Activated naive CD8-positive, alpha-beta T cell treated with anti-CD3 and anti-CD28 coated beads, Interleukin-2, amount 10 ng/mL, durations not matched to agents 7 days and 5 days (primary cell): ENCODE measurements around the gene PI16. TPM values are rescaled to one million over a fixed set of nuclear protein-coding genes. Genes with fewer than 3 reads are reported as not detected.

Experiments
- ATAC-seq: fragments of 150-1000 bp; cut with Tn5 transposase; one replicate; pipeline ENCODE4 v1.10.0; 2021; ENCODE audit warnings: low read depth, moderate library complexity
- POLR2A ChIA-PET: fragments of 350-600 bp; sonication (Branson Sonifier 250); formaldehyde crosslinking; loops from one replicate; lab custom pipeline; 2021; ENCODE audit warnings: antibody characterized with exemption; lab: Charles Lee
- DNase-seq: peaks from one replicate; pipeline ENCODE4 v3.0.0; 2021
- H3K27ac Mint-ChIP-seq: one replicate; pipeline ENCODE4 v1.8.0; 2022; ENCODE audit warnings: mild to moderate bottlenecking, mixed read lengths
- H3K27me3 Mint-ChIP-seq: one replicate; pipeline ENCODE4 v1.8.0; 2022; ENCODE audit warnings: mild to moderate bottlenecking, moderate library complexity, mixed read lengths
- H3K36me3 Mint-ChIP-seq: one replicate; pipeline ENCODE4 v1.8.0; 2021; ENCODE audit warnings: mild to moderate bottlenecking, mixed read lengths
- H3K4me1 Mint-ChIP-seq: one replicate; pipeline ENCODE4 v1.8.0; 2021; ENCODE audit warnings: mixed read lengths
- H3K4me3 Mint-ChIP-seq: one replicate; pipeline ENCODE4 v1.8.0; 2022; ENCODE audit warnings: mild to moderate bottlenecking, moderate library complexity, mixed read lengths
- H3K9me3 Mint-ChIP-seq: one replicate; pipeline ENCODE4 v1.8.0; 2021; ENCODE audit warnings: mixed read lengths
- total RNA-seq, 2 experiments: library from RNA; stranded (reverse); gene quantifications; one replicate each; pipeline ENCODE4 v1.2.3, GENCODE V29; 2021

PI16 gene
- total RNA-seq, 2 experiments from 2014 or later = 0.37 to 0.86 TPM

DNA sequence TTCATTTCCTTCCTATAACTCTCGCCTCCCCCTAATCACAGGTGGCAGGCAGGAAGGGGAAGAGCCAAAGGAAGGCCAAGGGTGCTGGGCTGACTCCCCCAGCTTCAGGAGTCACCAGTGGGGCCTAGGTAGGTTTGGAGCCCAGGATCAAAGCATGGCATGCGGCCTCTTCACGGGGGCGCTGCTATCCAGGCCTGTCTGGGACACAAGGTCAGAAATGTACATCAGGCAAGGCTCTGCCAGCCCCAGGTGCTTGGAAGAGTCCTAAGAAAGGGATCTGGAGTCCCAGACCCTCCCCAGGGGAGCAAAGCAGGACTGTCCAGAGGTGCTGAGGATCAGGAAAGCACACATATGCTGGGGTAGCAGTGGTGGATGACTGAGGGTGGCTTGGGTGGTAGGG, 10.4 kb downstream of the PI16 start:
- DNase-seq (no peak), ATAC-seq (no peak)
- Mint-ChIP-seq H3K9me3 (no peaks in the 10 kb centered on the region), H3K4me3 (no peak overlapping the region), H3K4me1 (peaks cover 38% of the 10 kb centered on the region), H3K27me3 (no peaks in the 10 kb centered on the region), H3K36me3 (peaks cover 14% of the 10 kb centered on the region), H3K27ac (peak overlapping the region; percentile 59)
- POLR2A ChIA-PET = interaction anchor here (1.3 kb wide), 1 partner anchor 11 kb away, joined by 5 read pairs; no protein-coding TSS in a partner anchor

DNA sequence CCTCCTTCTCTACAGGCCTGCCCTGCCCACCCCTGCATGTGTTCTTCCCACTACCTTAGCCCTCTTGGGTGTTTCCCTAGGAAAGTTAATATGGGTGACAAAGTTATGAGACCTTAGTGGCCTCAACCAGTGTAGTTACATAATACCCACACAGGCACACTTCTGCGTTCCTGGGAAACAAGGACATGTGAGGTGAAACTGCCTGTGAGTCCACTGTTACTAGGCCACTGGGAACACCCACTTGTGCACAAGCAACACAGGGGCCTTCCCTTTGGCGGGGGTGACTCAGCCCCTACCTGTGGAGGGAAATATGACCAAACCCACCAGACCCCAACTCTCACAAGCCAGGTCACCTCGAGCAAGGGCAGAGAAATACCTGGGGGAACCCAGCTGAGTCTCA, 12.8 kb downstream of the PI16 start:
- Mint-ChIP-seq H3K4me1 (peaks cover 27% of the 10 kb centered on the region), H3K36me3 (peaks cover 17% of the 10 kb centered on the region), H3K9me3 (no peaks in the 10 kb centered on the region), H3K27ac (no peak overlapping the region), H3K27me3 (no peaks in the 10 kb centered on the region), H3K4me3 (no peak overlapping the region)
- POLR2A ChIA-PET = interaction anchor here (1.2 kb wide), 1 partner anchor 12 kb away, joined by 4 read pairs; no protein-coding TSS in a partner anchor
- ATAC-seq (no peak), DNase-seq (no peak)

DNA sequence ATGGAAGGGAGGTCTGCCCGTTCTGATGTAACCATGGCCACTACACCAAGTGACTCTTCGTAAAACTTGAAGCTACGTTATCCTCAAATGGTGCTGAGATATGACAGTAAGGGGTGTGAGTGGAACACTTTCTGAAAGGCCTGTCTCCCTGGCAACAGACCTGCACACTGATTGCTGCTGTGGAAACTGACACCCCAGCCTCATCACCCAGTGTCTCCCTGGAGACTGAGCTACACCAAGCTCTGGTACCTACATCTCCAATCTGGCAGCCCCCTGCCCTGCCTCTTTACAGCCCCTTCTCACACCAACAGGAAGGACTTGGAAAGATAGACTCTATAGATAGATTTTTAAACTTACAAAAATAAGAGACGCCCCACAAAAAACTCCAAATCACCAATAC, 13.2 kb downstream of the PI16 start:
- Mint-ChIP-seq H3K27me3 (no peaks in the 10 kb centered on the region), H3K4me1 (peaks cover 24% of the 10 kb centered on the region), H3K36me3 (peaks cover 21% of the 10 kb centered on the region), H3K4me3 (no peak overlapping the region), H3K27ac (no peak overlapping the region), H3K9me3 (no peaks in the 10 kb centered on the region)
- ATAC-seq = no peak
- POLR2A ChIA-PET = no interaction called here
- no peak for DNase-seq

DNA sequence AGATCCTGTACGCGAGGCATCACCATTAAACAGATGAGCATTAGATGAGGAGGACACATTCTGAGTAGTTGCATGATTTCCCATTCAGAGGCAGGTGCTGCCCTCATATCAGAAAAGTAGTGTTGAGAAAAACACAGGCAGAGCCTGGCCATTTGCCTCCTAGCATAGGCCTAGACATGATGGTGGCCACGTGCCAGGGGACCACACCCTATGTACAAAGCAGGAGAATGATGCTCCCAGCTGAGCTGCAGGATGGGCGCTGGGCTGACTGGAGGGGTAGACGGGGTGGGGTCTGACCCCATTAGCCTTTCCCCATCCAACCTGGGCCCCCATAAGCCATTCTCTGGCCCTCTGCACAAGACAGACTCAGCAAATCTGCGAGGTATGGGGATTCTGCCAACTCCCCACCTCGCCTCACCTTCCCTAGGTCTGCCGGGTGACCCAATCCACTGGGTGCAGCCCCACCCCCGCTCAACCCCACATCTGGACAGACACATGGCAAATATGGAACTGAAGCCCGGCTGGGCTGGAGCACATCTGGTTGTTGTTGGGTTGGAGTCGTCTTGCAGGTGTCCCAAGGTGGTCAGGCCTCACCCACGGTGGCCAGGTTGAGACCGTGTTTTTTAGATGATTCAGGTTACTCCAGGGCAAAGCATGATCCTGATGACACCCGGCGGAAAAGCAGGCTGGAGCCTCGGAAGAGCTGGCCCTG, 13.9 kb downstream of the PI16 start:
- Mint-ChIP-seq H3K9me3 (no peaks in the 10 kb centered on the region), H3K27ac (no peak overlapping the region), H3K4me1 (peaks cover 18% of the 10 kb centered on the region), H3K4me3 (no peak overlapping the region), H3K27me3 (no peaks in the 10 kb centered on the region), H3K36me3 (peaks cover 26% of the 10 kb centered on the region)
- ATAC-seq (no peak), DNase-seq (no peak)
- POLR2A ChIA-PET = no interaction called here

DNA sequence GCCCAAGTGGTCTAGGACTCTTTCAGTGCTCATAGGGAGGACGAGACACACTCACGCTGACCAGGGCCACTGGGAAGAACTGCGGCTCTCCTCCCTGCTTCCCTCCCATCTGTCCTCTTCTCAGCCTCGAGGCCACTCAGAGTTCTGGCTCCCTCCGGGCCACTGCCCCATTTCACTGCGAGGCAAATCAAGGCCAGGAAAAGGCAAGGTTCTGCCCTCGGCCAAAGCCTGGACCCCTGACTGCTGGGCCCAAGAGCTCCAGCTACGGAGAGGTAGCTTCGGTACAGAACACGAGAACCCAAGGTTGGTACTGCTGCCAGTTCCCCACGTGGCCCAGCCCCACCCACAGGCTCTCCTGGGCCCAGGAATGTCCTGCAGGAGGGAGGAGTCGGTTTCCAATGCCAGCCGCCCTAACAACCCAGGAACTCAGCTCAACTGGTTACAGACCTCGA, 14.7 kb downstream of the PI16 start:
- Mint-ChIP-seq H3K27me3 (no peaks in the 10 kb centered on the region), H3K4me1 (peaks cover 12% of the 10 kb centered on the region), H3K4me3 (no peak overlapping the region), H3K27ac (no peak overlapping the region), H3K9me3 (no peaks in the 10 kb centered on the region), H3K36me3 (peaks cover 26% of the 10 kb centered on the region)
- DNase-seq = no peak
- POLR2A ChIA-PET = interaction anchor here (0.5 kb wide), 1 partner anchor 43 kb away, joined by 3 read pairs; no protein-coding TSS in a partner anchor
- ATAC-seq = no peak

DNA sequence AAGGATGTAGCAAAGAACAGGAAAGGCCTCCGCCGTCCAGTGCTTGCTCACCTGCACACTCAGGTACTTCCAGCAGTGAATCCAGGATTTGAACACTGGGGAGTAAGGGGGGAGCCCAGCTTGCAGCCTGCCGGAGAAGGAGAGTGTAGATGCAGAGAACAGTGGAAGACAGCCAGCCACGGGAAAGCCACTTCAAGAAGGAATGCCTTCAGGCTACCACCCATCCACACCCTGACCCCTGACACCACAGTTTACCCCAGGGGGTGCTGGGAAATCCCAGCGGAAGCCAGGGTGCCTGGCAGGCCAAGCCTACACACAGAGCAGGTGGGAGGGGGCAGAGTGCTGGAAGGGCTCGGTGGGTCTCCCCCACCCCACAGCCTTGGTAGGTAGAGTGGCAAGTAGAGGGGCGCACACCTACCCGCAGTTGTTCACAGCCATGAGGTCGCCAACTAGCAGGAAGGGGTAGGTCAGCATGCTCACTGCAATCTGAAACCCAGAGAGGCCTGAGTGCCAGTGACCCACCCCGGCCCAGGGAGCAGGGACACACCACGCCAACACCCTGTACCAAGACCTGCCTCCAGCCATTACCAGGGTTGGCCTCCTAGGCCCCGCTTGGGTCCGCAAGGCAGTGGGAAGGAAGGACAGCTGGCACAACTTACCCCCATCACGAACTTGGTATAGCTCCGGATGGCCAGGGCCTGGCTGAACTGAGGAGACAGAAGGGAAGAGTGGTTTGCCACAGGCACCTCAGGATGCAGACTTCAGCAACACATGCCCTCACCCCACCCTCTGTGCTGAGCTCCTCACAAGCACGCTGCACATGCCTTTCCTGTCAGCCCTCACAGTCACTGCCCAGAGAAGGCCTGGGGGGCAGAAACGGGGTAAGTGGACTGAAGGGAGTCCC, 15.7 kb downstream of the PI16 start:
- Mint-ChIP-seq H3K27ac (no peak overlapping the region), H3K4me3 (no peak overlapping the region), H3K9me3 (no peaks in the 10 kb centered on the region), H3K36me3 (peaks cover 26% of the 10 kb centered on the region), H3K27me3 (no peaks in the 10 kb centered on the region), H3K4me1 (peaks cover 6% of the 10 kb centered on the region)
- POLR2A ChIA-PET = no interaction called here
- ATAC-seq (no peak), DNase-seq (no peak)

DNA sequence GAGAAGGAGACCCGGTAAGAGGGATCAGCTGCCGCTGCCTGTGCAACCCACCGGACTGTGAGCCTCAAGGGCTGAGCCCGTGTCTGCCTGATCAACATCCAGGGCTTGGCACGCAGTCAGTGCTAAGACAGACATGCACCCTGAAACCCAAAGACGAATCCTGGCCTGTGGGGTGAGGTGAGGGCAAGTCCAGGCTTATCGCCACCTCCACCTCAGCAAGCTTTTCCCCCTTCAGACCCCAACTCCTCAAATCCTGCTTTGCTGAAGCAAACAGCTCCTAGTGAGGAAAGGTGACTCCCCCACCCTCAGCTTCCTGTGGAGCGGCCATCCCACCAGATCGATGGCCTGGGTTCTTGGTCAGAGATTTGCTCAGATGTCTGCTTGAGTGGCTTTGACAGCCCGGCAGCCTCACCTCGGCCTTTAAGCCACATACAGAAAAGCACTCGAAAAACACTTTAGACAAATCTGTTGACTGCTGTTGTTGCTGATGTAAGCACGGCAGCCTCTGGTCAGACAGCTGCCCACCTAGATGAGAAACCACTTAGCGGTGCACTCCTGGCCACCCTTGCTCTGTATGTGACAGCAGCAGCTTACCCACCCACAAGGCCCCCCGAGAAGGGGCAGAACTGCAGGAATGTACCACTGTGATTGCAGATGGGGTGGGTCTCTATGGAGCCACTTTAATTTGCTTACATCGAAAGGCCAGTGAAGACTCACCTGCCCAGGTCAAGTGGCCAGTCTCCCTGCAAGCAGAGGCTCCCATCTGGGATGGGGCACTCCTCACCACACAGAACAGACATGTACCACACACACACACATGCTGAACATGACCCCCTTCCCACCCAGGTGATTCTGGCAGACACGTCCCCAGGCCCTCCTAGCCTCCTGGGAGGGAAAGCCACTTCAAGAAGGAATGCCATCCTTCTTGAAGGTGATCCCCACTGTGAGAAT, 16.6 kb downstream of the PI16 start:
- H3K36me3 Mint-ChIP-seq = peaks cover 24% of the 10 kb centered on the region
- no peaks in the 10 kb centered on the region for H3K9me3 Mint-ChIP-seq
- DNase-seq (no peak), ATAC-seq (no peak)
- POLR2A ChIA-PET = no interaction called here
- peaks cover 3% of the 10 kb centered on the region for H3K4me1 Mint-ChIP-seq
- H3K4me3 Mint-ChIP-seq = no peak overlapping the region
- H3K27ac Mint-ChIP-seq = no peak overlapping the region
- H3K27me3 Mint-ChIP-seq = no peaks in the 10 kb centered on the region

DNA sequence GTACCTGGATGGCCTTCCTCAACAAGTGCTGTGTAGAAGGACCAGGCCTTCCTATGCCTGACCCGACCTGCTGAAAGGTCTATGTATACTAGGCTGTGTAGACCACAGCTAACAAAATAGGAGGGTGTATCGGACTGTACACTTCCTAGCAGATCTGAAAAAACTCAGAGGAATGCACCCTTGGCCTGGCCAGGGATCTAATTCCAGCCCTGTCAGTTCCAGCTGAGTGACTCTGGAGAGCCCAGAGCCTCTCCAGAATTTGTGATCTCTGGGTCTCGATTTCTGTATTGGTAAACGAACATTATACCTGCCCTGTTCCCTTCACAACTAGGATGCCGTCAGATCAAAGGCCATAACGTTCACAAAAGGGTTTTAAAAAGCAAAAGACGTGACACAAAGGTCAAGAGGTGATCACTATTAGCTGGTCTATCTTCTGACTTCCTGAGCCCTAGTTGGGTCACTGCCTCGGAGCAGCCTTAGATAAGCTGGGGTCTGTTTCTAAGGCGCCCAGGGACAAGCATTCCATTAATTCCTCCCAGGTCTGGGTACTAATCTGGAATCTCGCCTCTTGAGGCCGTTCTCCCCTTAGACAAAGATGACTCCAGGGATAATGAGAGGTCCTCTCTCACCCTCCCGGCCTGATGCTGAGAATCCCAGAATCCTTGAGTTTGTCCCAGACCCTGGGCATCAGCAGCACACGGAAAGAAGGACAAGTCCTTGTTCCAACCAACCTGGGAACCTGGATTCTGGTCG, 17.6 kb downstream of the PI16 start:
- Mint-ChIP-seq H3K4me1 (peaks cover 3% of the 10 kb centered on the region), H3K36me3 (peaks cover 24% of the 10 kb centered on the region), H3K27me3 (no peaks in the 10 kb centered on the region), H3K4me3 (no peak overlapping the region), H3K27ac (peak overlapping the region; percentile 54), H3K9me3 (no peaks in the 10 kb centered on the region)
- POLR2A ChIA-PET = no interaction called here
- DNase-seq = no peak
- ATAC-seq = no peak

DNA sequence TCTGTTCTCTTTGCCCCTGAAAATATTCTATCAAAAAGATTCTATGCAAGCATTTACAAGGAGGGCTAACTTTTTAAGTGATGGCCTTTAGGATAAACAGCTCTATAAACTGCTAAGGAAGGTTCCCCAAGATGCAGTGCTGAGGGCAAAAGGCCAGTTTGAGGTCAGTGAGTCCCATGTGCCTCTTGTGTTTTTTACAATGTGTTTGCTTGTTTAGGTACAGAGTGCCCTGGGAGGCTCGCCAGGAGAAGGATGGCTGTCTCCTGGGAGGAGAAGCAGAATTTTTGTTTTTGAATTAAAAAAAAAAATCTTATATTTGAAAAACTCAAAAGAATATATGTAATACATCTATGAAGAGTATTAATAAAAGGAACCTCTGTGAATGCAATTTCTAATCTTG, 18.7 kb downstream of the PI16 start:
- DNase-seq (no peak), ATAC-seq (no peak)
- Mint-ChIP-seq H3K36me3 (peaks cover 24% of the 10 kb centered on the region), H3K9me3 (no peaks in the 10 kb centered on the region), H3K27ac (no peak overlapping the region), H3K4me3 (no peak overlapping the region), H3K27me3 (no peaks in the 10 kb centered on the region), H3K4me1 (peaks cover 3% of the 10 kb centered on the region)
- POLR2A ChIA-PET = no interaction called here

DNA sequence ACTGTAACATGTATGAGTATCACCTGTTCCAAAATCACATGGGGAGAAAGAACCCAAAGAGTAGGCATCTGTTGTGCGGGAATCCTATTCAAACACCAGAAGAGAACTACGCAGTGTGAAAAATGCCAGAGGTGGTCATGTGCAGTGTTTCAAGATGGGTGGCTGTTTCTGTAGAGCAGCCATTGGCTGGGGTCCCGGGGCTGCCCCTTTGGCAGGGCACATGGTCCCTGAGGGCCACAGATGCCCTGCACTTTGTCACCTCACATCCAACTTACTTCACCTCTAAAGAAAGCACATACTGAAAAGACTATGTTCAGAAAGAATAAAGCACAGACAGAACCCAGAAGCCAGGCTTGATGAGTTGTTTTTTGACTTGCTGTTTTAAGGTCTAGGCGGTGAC, 19.1 kb downstream of the PI16 start:
- Mint-ChIP-seq H3K27me3 (no peaks in the 10 kb centered on the region), H3K27ac (no peak overlapping the region), H3K4me1 (peaks cover 3% of the 10 kb centered on the region), H3K9me3 (no peaks in the 10 kb centered on the region), H3K36me3 (peaks cover 19% of the 10 kb centered on the region), H3K4me3 (no peak overlapping the region)
- no peak for ATAC-seq
- DNase-seq = no peak
- POLR2A ChIA-PET = no interaction called here

DNA sequence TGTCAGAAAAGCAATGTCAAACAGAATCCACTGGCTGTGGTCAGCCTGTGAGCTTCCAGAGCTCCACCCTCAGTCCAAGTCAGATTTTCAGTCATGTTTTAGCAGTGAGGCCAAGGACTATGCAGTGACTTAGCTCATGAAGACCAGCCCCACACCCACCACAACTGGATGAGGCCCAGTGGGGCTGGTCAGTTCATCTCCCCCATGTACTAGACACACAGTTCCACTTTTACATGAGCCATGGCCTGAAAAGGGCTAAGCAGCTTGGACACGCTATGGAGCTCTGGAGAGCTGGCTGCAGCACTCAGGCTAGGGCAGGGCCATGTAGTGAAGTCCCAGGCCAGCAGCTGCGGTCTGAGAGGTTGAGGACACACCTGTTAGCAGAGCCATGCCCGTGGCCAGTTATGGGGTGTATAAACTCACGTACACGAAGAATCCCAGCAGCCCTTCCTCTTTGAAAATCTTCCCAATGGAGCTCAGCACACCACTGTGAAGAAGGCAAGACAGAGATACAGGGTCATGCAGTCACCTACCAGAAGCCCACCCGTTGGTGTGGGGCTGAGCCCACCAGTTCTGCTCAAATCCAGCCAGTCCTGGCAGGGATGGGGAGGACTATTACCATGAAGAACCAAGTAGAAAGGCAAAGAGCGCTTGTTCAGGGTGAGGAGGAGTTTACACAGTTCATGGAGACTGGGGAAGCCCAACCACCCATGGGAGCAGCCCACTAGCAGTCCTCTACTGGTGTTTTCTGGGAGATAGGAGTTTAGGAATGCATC, 20.9 kb downstream of the PI16 start:
- Mint-ChIP-seq H3K4me1 (peaks cover 11% of the 10 kb centered on the region), H3K9me3 (no peaks in the 10 kb centered on the region), H3K27me3 (no peaks in the 10 kb centered on the region), H3K4me3 (no peak overlapping the region), H3K27ac (no peak overlapping the region), H3K36me3 (peaks cover 16% of the 10 kb centered on the region)
- no peak for DNase-seq
- POLR2A ChIA-PET = interaction anchor here (2.7 kb wide), 1 partner anchor 11 kb away, joined by 9 read pairs; the partner anchor contains the start of gene MTCH1
- ATAC-seq = no peak

DNA sequence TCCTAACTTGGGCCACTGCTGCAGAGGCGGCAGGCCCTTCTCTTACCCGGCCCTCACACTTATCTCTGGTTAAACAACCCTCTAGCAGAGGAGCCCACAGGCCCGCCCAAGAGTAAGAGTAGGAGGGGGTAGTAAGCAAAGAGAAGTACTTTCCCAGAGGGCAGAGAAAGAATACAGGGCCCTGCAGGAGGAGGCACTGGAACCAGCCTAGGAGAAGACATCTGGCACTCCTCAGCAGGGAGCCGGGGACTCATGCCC, 21.4 kb downstream of the PI16 start:
- Mint-ChIP-seq H3K27me3 (no peaks in the 10 kb centered on the region), H3K4me1 (peaks cover 14% of the 10 kb centered on the region), H3K36me3 (peaks cover 18% of the 10 kb centered on the region), H3K4me3 (no peak overlapping the region), H3K9me3 (no peaks in the 10 kb centered on the region), H3K27ac (no peak overlapping the region)
- POLR2A ChIA-PET = interaction anchor here (2.7 kb wide), 1 partner anchor 10 kb away, joined by 9 read pairs; the partner anchor contains the start of gene MTCH1
- DNase-seq (no peak), ATAC-seq (no peak)
